Measurements from ENCODE around the gene CSF3R.

- TF ChIP-seq CTCF (IDR thresholded peaks at IDR 0.05) (no peak), POLR2A (IDR thresholded peaks at IDR 0.05) (no peak)
Observed at GRCh38 chr1:36486439-36487335, 4.0 kb upstream of the CSF3R start.

Data from adrenal gland (tissue), 5 donors.